ENCODE data around the gene FAM72C.
"Not testable (repeated sequence)": the region's sequence is repeated elsewhere in the genome, so short reads cannot be mapped to it uniquely, and the experiment has no call there.

Gene FAM72C

GRCh38 chr1:143984721-143985473 lies 13.1 kb upstream of the FAM72C start:
- not testable (repeated sequence) for H3K4me3 ChIP-seq (ENCODE audit: low read depth, low read length)

DNA sequence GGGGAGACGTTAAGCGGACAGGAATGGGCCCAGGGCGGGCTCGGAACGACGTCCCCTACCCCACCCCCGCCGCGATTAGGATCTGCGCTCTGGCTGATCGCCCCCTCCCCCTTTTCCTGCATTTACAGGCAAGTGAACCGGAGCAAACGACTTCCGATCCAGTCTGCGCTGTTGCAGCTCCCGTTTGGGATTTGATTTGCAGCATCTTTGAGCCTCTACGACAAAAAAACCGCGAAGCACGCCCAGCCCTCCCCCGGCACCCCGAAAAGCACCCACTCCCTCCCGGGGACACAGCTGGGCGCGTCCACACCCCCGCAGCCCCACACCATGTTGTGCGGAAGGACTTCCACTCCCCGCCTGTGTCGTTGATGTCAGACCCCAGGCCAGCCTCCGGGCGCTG lies 2.6 kb upstream of the FAM72C start:
- H3K4me3 ChIP-seq (ENCODE audit: low read depth, low read length): peak overlapping the region; percentile 30; the same call in 1 of the 2 replicates

GRCh38 chr1:143973876-143974414 lies 2.2 kb upstream of the FAM72C start:
- peak overlapping the region; percentile 44 for H3K4me3 ChIP-seq (ENCODE audit: low read depth, low read length)

- not testable (repeated sequence) for H3K4me3 ChIP-seq (ENCODE audit: low read depth, low read length)
These were observed 1.1 kb upstream of the FAM72C start for GRCh38 chr1:143972753-143973326.

DNA sequence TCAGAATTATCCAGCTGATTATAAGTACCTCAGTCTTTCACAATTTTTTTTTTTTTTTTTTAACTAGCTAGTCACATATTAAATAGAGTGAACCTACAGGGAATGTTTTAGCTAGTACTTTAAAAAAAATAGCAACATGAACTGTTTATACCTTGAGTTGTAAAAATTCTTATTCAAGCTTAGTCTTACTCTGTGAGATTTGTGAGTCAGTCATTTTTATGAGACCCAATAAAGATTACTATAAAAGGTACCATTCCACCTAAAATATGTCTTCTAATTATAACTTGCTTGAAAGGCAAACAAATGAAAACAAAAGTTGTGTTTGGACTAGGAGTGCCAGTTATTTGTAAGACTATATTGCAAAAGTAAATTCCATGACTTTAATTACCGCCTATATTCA lies 5.9 kb downstream of the FAM72C start:
- H3K4me3 ChIP-seq (ENCODE audit: low read depth, low read length): not testable (repeated sequence)

DNA sequence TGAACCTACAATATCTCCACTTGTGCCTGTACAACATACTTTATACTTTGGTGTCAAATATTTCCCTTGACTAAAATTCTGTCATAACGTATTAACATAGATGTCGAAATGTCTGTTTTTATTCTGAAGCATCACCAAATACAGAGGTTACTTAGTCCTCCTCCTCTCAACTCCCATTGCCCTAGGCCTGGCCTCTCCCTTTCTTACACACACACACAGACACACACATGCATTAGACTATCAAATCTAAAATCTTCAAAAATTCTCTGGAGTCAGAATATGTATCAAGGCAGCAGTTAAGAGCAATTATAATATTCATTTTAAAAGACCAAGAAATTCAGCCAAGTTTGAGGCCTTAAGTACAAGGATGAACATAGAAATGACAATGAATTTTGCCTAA lies 7.5 kb downstream of the FAM72C start:
- not testable (repeated sequence) for H3K4me3 ChIP-seq (ENCODE audit: low read depth, low read length)

DNA sequence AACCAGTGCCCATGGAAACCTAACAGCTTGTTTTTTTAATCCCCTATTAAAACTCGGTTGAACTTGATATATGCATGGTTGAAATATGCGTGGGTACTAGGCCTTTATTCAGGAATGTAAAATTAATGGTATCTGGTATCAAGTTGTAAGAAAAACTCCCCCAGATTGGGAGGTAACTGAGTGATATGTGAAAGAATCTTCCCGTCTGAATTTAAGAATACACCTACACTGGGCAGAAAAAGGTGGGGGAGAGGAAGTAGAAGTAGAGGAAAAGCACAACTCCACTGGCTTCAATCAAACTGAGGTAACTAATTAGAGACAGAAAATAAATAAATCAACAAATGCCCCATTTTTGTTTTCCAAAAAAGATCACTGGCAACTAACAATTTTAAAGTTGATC lies 15.9 kb downstream of the FAM72C start:
- H3K4me3 ChIP-seq (ENCODE audit: low read depth, low read length): not testable (repeated sequence)

- H3K4me3 ChIP-seq (ENCODE audit: low read depth, low read length): not testable (repeated sequence)
These were observed 18.9 kb downstream of the FAM72C start for GRCh38 chr1:143952913-143953312.

DNA sequence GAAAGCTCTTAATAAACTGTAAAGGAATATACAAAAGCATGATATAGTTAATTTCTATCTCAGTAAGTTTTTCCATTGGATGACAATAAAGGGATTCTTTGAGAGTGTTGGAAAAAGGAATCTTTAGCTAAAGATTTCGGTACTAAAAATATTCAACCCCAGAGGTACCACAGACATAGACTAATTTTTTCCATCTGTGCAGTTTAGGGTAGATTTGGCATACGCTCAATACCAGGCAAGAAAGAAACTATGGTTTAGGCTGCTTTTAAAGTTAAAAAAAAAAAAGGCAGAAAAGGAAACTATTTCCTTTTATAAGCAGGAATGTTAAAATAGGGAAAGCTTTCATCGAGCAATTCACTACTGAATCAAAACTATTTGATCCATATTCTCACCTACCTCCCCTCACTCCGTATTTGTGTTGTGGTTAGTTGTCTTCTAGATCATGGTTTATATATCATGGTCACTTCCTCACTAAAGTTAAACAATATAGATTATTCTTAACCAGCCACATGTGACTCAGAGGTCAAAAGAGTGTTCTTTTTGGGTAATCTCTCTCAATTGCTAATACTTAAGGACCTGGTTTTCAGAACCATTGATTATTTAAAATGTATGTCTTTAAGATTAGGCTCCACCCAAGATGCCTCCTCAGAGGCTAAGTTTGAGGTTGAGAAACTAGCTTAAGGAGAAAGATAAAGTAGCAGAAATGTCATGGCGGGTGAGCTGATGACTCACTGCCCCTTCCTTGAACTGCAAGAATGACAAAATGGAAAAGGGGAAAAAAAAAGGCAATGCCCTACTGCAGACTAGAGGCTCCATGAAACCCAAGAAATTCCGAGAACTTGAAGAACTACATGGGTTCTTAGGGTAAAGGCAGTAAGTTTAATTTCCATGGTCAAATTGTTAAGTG lies 20.0 kb downstream of the FAM72C start:
- H3K4me3 ChIP-seq (ENCODE audit: low read depth, low read length): not testable (repeated sequence)

- not testable (repeated sequence) for H3K4me3 ChIP-seq (ENCODE audit: low read depth, low read length)
These were observed 24.0 kb downstream of the FAM72C start for GRCh38 chr1:143947749-143948148.

- H3K4me3 ChIP-seq (ENCODE audit: low read depth, low read length): not testable (repeated sequence)
These were observed 26.5 kb downstream of the FAM72C start for GRCh38 chr1:143945253-143945652.

DNA sequence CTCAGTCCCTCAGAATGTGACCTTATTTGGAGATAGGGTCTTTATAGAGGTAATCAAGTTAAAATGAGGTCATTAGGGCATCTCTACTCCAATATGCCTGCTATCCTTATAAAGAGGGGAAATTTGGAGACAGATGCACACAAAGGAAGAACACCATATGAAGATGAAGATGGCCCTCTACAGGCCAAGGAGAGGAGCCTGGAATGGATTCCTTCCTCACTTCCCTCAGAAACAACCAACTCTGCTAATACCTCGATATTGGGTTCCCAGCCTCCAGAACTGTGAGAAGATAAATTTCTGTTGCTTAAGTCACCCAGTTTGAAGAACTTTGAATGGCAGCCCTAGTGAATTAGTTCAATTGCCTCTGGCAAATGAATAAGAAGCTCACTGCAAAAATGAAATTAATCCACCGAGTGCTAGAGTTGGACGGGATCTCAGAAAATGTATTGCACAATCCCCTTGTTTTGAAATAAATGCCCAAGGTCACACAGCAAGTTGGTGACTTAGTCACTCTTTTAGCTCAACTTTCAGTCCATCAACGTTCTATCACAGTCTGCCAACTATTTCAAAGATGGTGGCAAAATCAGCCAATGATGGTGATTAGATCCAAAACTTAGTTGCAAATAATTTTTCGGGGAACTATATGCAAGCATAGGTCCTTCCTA lies 27.1 kb downstream of the FAM72C start:
- H3K4me3 ChIP-seq (ENCODE audit: low read depth, low read length): not testable (repeated sequence)

GRCh38 chr1:143943319-143943978 lies 28.3 kb downstream of the FAM72C start:
- not testable (repeated sequence) for H3K4me3 ChIP-seq (ENCODE audit: low read depth, low read length)

DNA sequence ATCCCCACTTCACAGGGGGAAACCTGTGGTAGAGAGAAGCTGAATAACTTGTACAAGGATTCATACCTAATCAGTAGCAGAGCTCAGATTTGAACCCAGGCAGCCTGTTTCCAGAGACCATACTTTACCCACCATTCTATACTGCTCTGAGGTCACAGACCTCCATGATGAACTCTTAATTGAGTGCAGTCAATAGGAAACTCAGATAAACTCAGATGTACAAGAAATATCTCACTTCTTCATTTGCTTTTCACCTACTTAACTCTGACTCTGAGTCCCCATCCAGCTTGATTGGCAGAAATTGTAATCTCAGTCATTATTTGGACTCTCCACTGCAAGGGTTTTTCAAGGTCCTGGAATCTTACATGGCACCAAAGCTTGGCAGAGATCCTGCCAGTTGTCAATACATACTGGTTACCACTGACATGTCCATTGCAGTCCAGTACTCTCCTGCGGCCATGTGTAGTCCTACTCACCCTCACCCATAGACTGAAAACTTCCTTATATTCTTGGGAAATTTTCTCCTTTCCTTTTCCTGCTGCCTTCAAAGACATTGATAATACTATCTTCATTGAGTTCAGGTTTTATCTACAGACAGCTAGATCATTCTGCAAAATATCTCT lies 29.4 kb downstream of the FAM72C start:
- not testable (repeated sequence) for H3K4me3 ChIP-seq (ENCODE audit: low read depth, low read length)

DNA sequence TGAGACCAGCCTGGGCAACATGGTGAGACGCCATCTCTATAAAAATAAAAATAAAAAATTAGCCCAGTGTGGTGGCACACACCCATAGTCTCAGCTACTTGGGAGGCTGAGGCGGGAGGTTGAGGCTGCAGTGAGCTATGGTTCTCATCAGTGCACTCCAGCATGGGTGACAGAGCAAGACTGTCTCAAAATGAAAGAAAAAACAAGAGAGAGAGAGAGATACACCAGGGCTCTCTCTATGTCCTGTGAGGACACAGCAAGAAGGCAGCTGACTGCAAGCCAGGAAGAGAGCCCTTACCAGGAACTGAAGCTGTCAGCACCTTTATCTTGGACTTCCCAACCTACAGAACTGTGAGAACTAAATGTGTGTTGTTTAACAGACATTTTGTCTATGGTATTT lies 32.1 kb downstream of the FAM72C start:
- not testable (repeated sequence) for H3K4me3 ChIP-seq (ENCODE audit: low read depth, low read length)

- H3K4me3 ChIP-seq (ENCODE audit: low read depth, low read length): not testable (repeated sequence)
These were observed 32.9 kb downstream of the FAM72C start for GRCh38 chr1:143938922-143939321.

- not testable (repeated sequence) for H3K4me3 ChIP-seq (ENCODE audit: low read depth, low read length)
These were observed 35.2 kb downstream of the FAM72C start for GRCh38 chr1:143936457-143937115.

- H3K4me3 ChIP-seq (ENCODE audit: low read depth, low read length): not testable (repeated sequence)
These were observed 52.7 kb downstream of the FAM72C start for GRCh38 chr1:143919127-143919526.

DNA sequence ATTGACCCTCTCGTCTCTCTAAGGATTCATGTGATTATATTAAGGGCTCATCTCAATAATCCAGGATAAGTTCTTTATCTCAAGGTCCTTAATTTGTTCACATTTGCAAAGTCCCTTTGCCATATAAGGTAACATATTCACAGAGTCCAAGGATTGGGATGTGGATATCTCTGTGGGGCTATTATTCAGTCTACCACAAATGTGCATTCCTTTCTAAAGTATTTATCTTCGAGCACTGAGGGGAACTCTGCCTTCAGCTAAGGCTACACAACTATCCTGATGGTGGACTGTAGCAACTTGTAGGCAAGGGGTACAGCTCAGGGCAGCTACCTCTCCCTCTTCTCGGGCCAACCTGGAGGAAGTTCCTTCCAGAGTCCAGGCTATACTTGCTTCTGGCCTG lies 53.2 kb downstream of the FAM72C start:
- H3K4me3 ChIP-seq (ENCODE audit: low read depth, low read length): not testable (repeated sequence)

Measured in WI38 (cell line).